ENCODE results near the gene SMYD5. TPM values are rescaled to one million over a fixed set of nuclear protein-coding genes. Genes with fewer than 3 reads are reported as not detected.

SMYD5 gene
- total RNA-seq, 1 donor from 2014 or later = 37.8 TPM

- CTCF ChIA-PET = no interaction called here
- Mint-ChIP-seq H3K36me3 (ENCODE audit: low read depth) (peaks cover 35% of the 10 kb centered on the region), H3K27ac (no peak overlapping the region), H3K9me3 (no peaks in the 10 kb centered on the region), H3K4me1 (peaks cover 28% of the 10 kb centered on the region), H3K27me3 (no peaks in the 10 kb centered on the region), H3K4me3 (no peak overlapping the region)
- intact Hi-C loops (cut with micrococcal nuclease) = no loop called here
- DNase-seq (no peak), ATAC-seq (ENCODE audit: low read depth) (no peak)
- no peak for TF ChIP-seq CTCF (IDR thresholded peaks at IDR 0.05)
- POLR2A ChIA-PET = no interaction called here
Observed at GRCh38 chr2:73217826-73218225, 3.8 kb downstream of the SMYD5 start.

GRCh38 chr2:73218298-73218697 is 4.3 kb downstream of the SMYD5 start:
- Mint-ChIP-seq H3K4me1 (peaks cover 23% of the 10 kb centered on the region), H3K9me3 (no peaks in the 10 kb centered on the region), H3K4me3 (no peak overlapping the region), H3K27me3 (no peaks in the 10 kb centered on the region), H3K27ac (no peak overlapping the region), H3K36me3 (ENCODE audit: low read depth) (peaks cover 39% of the 10 kb centered on the region)
- ChIA-PET POLR2A (interaction anchor here (1.5 kb wide), 1 partner anchor 16 kb away, joined by 3 read pairs; the partner anchor contains the start of gene CCT7), CTCF (no interaction called here)
- DNase-seq = no peak
- ATAC-seq (ENCODE audit: low read depth) = no peak
- no peak for TF ChIP-seq CTCF (IDR thresholded peaks at IDR 0.05)
- intact Hi-C loops (cut with micrococcal nuclease) = no loop called here

GRCh38 chr2:73223821-73224220 is 9.8 kb downstream of the SMYD5 start:
- ChIA-PET POLR2A (no interaction called here), CTCF (interaction anchor here (1.2 kb wide), 1 partner anchor 11 kb away, joined by 3 read pairs; no protein-coding TSS in a partner anchor)
- Mint-ChIP-seq H3K27me3 (no peaks in the 10 kb centered on the region), H3K27ac (no peak overlapping the region), H3K9me3 (no peaks in the 10 kb centered on the region), H3K36me3 (ENCODE audit: low read depth) (peaks cover 65% of the 10 kb centered on the region), H3K4me1 (no peaks in the 10 kb centered on the region), H3K4me3 (no peak overlapping the region)
- ATAC-seq (ENCODE audit: low read depth) = no peak
- intact Hi-C loops (cut with micrococcal nuclease) = no loop called here
- no peak for TF ChIP-seq CTCF (IDR thresholded peaks at IDR 0.05)
- DNase-seq = no peak

GRCh38 chr2:73225513-73226360 is 11.7 kb downstream of the SMYD5 start:
- Mint-ChIP-seq H3K27me3 (no peaks in the 10 kb centered on the region), H3K4me3 (no peak overlapping the region)

More at GRCh38 chr2:73225513-73226360, 11.7 kb downstream of the SMYD5 start:
- no peak for TF ChIP-seq CTCF (IDR thresholded peaks at IDR 0.05)
- no peaks in the 10 kb centered on the region for H3K4me1 Mint-ChIP-seq
- no peak for DNase-seq
- H3K36me3 Mint-ChIP-seq (ENCODE audit: low read depth) = peaks cover 53% of the 10 kb centered on the region
- intact Hi-C loops (cut with micrococcal nuclease) = no loop called here
- POLR2A ChIA-PET = interaction anchor here (0.6 to 1.3 kb wide), 2 partner anchors 8 to 13 kb away, joined by 3 to 5 read pairs; partner anchors contain the start of gene CCT7
- CTCF ChIA-PET = no interaction called here
- no peak overlapping the region for H3K27ac Mint-ChIP-seq
- H3K9me3 Mint-ChIP-seq = no peaks in the 10 kb centered on the region
- no peak for ATAC-seq (ENCODE audit: low read depth)

Data from activated B cell treated with CpG ODN at 0.5 μM for 24 hours (primary cell).